Hepatocyte (in vitro differentiated cells): ENCODE measurements around the gene ETS2.

Experiments used
- CTCF ChIP-seq: fragments of 200-600 bp; sonication (generic); IDR thresholded peaks from 2 replicates; pipeline ENCODE4 v1.5.1; 2016; ENCODE audit warnings: antibody characterized with exemption, mild to moderate bottlenecking; ENCODE audit not compliant: poor library complexity
- EZH2 ChIP-seq: fragments of 200-600 bp; sonication (generic); IDR thresholded peaks from 2 replicates; pipeline ENCODE4 v1.6.1; 2016; ENCODE audit warnings: antibody characterized with exemption, mild to moderate bottlenecking, borderline replicate concordance

DNA sequence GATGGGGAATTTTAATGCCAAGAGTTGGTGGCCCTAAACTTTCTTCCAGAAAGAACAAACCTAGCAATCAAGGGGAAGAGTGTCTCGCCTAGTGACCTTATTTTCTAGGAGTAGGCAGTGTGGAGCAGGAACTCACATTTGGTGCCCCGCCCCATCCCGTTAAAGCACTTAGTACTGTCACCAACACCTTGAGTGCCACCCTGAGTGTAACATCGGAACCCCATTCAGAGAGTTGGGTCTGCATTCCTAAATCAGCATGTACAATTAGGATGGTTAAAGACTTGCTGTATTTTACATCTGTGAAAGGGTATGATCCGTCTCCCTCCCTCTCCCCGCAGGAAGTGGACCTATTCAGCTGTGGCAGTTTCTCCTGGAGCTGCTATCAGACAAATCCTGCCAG lies 15.5 kb downstream of the ETS2 start:
- TF ChIP-seq CTCF (no peak), EZH2 (no peak)
